Liver (tissue), 9 donors: ENCODE measurements around the gene RIMBP2. TPM values are rescaled to one million over a fixed set of nuclear protein-coding genes. Genes with fewer than 3 reads are reported as not detected.

ENCODE experiments used
- DNase-seq: peaks from one replicate; pipeline ENCODE4 v3.0.0-alpha.2; 2017; ENCODE audit warnings: low spot score
- H3K27ac ChIP-seq, 2 donors: one replicate each; pipeline ENCODE4 v1.7.0; 2013; ENCODE audit warnings: inconsistent platforms in 2 of 2, low read length in 2 of 2, control low read depth in 1 of 2, low read depth in 1 of 2, mild to moderate bottlenecking in 1 of 2
- H3K27me3 ChIP-seq, 4 donors: one replicate each; pipeline versions ENCODE4 v1.6.1 to v1.7.0; 2013; ENCODE audit warnings: low read length in 3 of 4, inconsistent platforms in 1 of 4, mild to moderate bottlenecking in 1 of 4, moderate library complexity in 1 of 4; ENCODE audit not compliant: control insufficient read depth in 4 of 4, insufficient read depth in 4 of 4
- H3K36me3 ChIP-seq, 4 donors: one replicate each; pipeline versions ENCODE4 v1.6.1 to v1.7.0; 2013; ENCODE audit warnings: low read length in 3 of 4, mild to moderate bottlenecking in 3 of 4, low read depth in 1 of 4, moderate library complexity in 1 of 4; ENCODE audit not compliant: control insufficient read depth in 4 of 4, insufficient read depth in 3 of 4
- H3K4me1 ChIP-seq, 4 donors: one replicate each; pipeline versions ENCODE4 v1.6.1 to v1.7.0; 2013; ENCODE audit warnings: low read length in 3 of 4, mild to moderate bottlenecking in 3 of 4, moderate library complexity in 1 of 4; ENCODE audit not compliant: control insufficient read depth in 4 of 4, insufficient read depth in 4 of 4
- H3K4me3 ChIP-seq, 3 donors: one replicate each; pipeline versions ENCODE4 v1.6.1 to v1.7.0; 2013; ENCODE audit warnings: low read length in 3 of 3, control low read depth in 1 of 3, low read depth in 1 of 3, mild to moderate bottlenecking in 1 of 3
- H3K9ac ChIP-seq, 2 donors: one replicate each; pipeline ENCODE4 v1.7.0; 2013; ENCODE audit warnings: low read length in 2 of 2, mild to moderate bottlenecking in 2 of 2, moderate library complexity in 2 of 2, control low read depth in 1 of 2, low read depth in 1 of 2
- H3K9me3 ChIP-seq, 4 donors: one replicate each; pipeline versions ENCODE4 v1.6.1 to v1.7.0; 2013; ENCODE audit warnings: low read length in 3 of 4; ENCODE audit not compliant: control insufficient read depth in 4 of 4
- EGR1 ChIP-seq, 2 donors: IDR thresholded peaks; 2 replicates each; pipeline ENCODE4 v1.6.1; 2016 to 2018; ENCODE audit warnings: antibody characterized with exemption in 2 of 2, low read depth in 2 of 2
- FOXA2 ChIP-seq: IDR thresholded peaks from 2 replicates; pipeline ENCODE4 v1.6.1; 2016; ENCODE audit warnings: antibody characterized with exemption
- GABPA ChIP-seq, 2 donors: IDR thresholded peaks in 1 of 2; conservative IDR thresholded peaks in 1 of 2; 2 replicates each; pipeline ENCODE4 v1.6.1; 2016; ENCODE audit warnings: antibody characterized with exemption in 2 of 2, mild to moderate bottlenecking in 1 of 2, moderate library complexity in 1 of 2
- HNF4A ChIP-seq, 2 donors: conservative IDR thresholded peaks; 2 replicates each; pipeline ENCODE4 v1.6.1; 2016; ENCODE audit warnings: antibody characterized with exemption in 2 of 2, mild to moderate bottlenecking in 2 of 2
- HNF4G ChIP-seq: IDR thresholded peaks from 2 replicates; pipeline ENCODE4 v1.6.1; 2016; ENCODE audit warnings: antibody characterized with exemption
- JUND ChIP-seq, 2 donors: IDR thresholded peaks; 2 replicates each; pipeline ENCODE4 v1.6.1; 2016; ENCODE audit warnings: antibody characterized with exemption in 2 of 2
- RXRA ChIP-seq, 2 donors: IDR thresholded peaks; 2 replicates each; pipeline ENCODE4 v1.6.1; 2017 to 2018; ENCODE audit warnings: antibody characterized with exemption in 2 of 2, mild to moderate bottlenecking in 1 of 2
- SP1 ChIP-seq: IDR thresholded peaks from 2 replicates; pipeline ENCODE4 v1.6.1; 2018; ENCODE audit warnings: antibody characterized with exemption, mild to moderate bottlenecking
- TAF1 ChIP-seq: conservative IDR thresholded peaks from 2 replicates; pipeline ENCODE4 v1.6.1; 2016; ENCODE audit warnings: antibody characterized with exemption, mild to moderate bottlenecking
- YY1 ChIP-seq: IDR thresholded peaks from 2 replicates; pipeline ENCODE4 v1.6.1; 2016; ENCODE audit warnings: antibody characterized with exemption, mild to moderate bottlenecking
- WGBS: extraction: QIAGEN DNeasy Blood & Tissue Kit; methylation state at CpG from one replicate; pipeline ENCODE4 v1.1.7; 2013; 5-methylcytosine and 5-hydroxymethylcytosine counted together
- polyA plus RNA-seq, 2 donors: library from polyadenylated mRNA; stranded (reverse) in 1 of 2; unstranded in 1 of 2; fragments of 200-250 nt in 1 of 2; fragments of >200 nt in 1 of 2; fragmentation: Nextera tagmentation in 1 of 2; extraction: Ambion mirVana in 1 of 2; gene quantifications; one replicate each; pipeline versions ENCODE4 v1.2.1 to v1.2.3, GENCODE V29; 2013 to 2015
- total RNA-seq, 2 donors: library from RNA; depleted of rRNA; stranded (reverse); fragments of >200 nt; gene quantifications; one replicate each; pipeline ENCODE4 v1.2.3, GENCODE V29; 2014
- TF ChIP-seq, protein P1 (sequence below): IDR thresholded peaks from 2 replicates; pipeline ENCODE4 v1.6.1; 2016; ENCODE audit warnings: antibody characterized with exemption, mild to moderate bottlenecking
- TF ChIP-seq, protein P2 (sequence below): IDR thresholded peaks from 2 replicates; pipeline ENCODE4 v1.6.1; 2016; ENCODE audit warnings: antibody characterized with exemption
- TF ChIP-seq, protein P3 (sequence below): IDR thresholded peaks from 2 replicates; pipeline ENCODE4 v1.6.1; 2016; ENCODE audit warnings: antibody characterized with exemption
- TF ChIP-seq, protein P4 (sequence below): fragments of 150-350 bp; IDR thresholded peaks from 2 replicates; pipeline ENCODE4 v1.5.1; 2017; ENCODE audit warnings: improper control_type of control experiment, low read depth, low read length; ENCODE audit not compliant: missing input control
- TF ChIP-seq, protein P5 (sequence below): IDR thresholded peaks from 2 replicates; pipeline ENCODE4 v1.6.1; 2016; ENCODE audit warnings: antibody characterized with exemption
- donor health status: healthy.
- donor health status: healthy.
- donor health status: healthy.
- donor health status: healthy.
- donor health status: healthy.

RIMBP2 gene
- total and polyA plus RNA-seq, 4 donors = 0.01 to 0.17 (median 0.09) TPM; not detected in 1

DNA sequence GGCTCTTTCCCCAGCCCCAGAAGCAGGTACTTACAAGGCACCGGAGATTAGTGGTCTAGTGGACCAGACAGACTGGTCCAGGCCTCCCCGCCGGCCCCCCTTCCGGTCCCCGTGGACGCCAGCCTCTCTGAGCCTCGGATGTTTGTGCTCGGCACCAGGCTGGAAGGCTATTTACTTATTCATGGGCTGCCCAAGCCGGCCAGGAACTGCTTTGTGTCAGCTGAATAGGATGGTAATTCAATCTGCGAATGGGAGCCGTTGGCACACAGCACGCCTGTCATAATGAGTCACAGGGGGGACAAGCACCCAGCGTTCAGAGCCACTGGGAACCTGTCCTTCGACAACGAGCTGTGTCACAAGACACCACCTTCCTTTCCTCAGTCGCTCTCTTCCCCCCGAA is 82.3 kb downstream of the RIMBP2 start (continued):
- TF ChIP-seq, protein P1, sequence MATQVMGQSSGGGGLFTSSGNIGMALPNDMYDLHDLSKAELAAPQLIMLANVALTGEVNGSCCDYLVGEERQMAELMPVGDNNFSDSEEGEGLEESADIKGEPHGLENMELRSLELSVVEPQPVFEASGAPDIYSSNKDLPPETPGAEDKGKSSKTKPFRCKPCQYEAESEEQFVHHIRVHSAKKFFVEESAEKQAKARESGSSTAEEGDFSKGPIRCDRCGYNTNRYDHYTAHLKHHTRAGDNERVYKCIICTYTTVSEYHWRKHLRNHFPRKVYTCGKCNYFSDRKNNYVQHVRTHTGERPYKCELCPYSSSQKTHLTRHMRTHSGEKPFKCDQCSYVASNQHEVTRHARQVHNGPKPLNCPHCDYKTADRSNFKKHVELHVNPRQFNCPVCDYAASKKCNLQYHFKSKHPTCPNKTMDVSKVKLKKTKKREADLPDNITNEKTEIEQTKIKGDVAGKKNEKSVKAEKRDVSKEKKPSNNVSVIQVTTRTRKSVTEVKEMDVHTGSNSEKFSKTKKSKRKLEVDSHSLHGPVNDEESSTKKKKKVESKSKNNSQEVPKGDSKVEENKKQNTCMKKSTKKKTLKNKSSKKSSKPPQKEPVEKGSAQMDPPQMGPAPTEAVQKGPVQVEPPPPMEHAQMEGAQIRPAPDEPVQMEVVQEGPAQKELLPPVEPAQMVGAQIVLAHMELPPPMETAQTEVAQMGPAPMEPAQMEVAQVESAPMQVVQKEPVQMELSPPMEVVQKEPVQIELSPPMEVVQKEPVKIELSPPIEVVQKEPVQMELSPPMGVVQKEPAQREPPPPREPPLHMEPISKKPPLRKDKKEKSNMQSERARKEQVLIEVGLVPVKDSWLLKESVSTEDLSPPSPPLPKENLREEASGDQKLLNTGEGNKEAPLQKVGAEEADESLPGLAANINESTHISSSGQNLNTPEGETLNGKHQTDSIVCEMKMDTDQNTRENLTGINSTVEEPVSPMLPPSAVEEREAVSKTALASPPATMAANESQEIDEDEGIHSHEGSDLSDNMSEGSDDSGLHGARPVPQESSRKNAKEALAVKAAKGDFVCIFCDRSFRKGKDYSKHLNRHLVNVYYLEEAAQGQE = no peak
- no peak for TF ChIP-seq SP1
- no peak for TF ChIP-seq JUND (IDR thresholded peaks at IDR 0.05)
- no peak for TF ChIP-seq YY1

DNA sequence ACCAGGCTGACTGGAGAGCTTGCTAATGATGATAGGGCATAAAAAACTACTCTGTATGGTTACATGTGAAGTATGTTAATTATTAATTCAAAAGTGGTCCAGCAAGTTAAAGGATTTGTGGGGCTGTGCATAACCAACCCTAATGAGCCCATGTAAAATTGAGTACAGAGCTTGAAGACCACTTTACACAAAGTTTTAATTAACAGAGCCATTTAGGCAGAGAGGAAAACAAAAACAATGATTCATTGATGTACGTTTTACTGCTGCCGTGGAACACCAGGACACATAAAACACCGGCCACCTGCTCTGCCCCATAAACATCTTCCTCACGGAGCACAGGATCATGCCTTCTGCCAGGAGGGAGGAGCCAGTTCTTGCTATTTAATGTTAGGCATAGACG is 83.5 kb downstream of the RIMBP2 start:
- Histone ChIP-seq H3K36me3 (no peaks in the 10 kb centered on the region), H3K9ac (no peak overlapping the region), H3K4me1 (no peaks in the 10 kb centered on the region), H3K9me3 (peaks cover 0 to 7% (median 0%) of the 10 kb centered on the region in 4 donors), H3K27me3 (peaks cover 0 to 6% (median 0%) of the 10 kb centered on the region in 4 donors), H3K4me3 (no peak overlapping the region), H3K27ac (no peak overlapping the region)
- 70% methylated on average over 5 of the region's 5 CpGs for WGBS
- TF ChIP-seq GABPA (IDR thresholded peaks at IDR 0.05 in 1 of 2, conservative IDR thresholded peaks at IDR 0.05 in 1 of 2) (no peak), HNF4A (conservative IDR thresholded peaks at IDR 0.05) (no peak), HNF4G (no peak), RXRA (IDR thresholded peaks at IDR 0.05) (no peak)
- TF ChIP-seq, protein P2, sequence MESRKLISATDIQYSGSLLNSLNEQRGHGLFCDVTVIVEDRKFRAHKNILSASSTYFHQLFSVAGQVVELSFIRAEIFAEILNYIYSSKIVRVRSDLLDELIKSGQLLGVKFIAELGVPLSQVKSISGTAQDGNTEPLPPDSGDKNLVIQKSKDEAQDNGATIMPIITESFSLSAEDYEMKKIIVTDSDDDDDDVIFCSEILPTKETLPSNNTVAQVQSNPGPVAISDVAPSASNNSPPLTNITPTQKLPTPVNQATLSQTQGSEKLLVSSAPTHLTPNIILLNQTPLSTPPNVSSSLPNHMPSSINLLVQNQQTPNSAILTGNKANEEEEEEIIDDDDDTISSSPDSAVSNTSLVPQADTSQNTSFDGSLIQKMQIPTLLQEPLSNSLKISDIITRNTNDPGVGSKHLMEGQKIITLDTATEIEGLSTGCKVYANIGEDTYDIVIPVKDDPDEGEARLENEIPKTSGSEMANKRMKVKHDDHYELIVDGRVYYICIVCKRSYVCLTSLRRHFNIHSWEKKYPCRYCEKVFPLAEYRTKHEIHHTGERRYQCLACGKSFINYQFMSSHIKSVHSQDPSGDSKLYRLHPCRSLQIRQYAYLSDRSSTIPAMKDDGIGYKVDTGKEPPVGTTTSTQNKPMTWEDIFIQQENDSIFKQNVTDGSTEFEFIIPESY = no peak
- TF ChIP-seq, protein P3, sequence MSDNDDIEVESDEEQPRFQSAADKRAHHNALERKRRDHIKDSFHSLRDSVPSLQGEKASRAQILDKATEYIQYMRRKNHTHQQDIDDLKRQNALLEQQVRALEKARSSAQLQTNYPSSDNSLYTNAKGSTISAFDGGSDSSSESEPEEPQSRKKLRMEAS = no peak
- TF ChIP-seq, protein P4, sequence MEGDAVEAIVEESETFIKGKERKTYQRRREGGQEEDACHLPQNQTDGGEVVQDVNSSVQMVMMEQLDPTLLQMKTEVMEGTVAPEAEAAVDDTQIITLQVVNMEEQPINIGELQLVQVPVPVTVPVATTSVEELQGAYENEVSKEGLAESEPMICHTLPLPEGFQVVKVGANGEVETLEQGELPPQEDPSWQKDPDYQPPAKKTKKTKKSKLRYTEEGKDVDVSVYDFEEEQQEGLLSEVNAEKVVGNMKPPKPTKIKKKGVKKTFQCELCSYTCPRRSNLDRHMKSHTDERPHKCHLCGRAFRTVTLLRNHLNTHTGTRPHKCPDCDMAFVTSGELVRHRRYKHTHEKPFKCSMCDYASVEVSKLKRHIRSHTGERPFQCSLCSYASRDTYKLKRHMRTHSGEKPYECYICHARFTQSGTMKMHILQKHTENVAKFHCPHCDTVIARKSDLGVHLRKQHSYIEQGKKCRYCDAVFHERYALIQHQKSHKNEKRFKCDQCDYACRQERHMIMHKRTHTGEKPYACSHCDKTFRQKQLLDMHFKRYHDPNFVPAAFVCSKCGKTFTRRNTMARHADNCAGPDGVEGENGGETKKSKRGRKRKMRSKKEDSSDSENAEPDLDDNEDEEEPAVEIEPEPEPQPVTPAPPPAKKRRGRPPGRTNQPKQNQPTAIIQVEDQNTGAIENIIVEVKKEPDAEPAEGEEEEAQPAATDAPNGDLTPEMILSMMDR = no peak
- DNase-seq = no peak

DNA sequence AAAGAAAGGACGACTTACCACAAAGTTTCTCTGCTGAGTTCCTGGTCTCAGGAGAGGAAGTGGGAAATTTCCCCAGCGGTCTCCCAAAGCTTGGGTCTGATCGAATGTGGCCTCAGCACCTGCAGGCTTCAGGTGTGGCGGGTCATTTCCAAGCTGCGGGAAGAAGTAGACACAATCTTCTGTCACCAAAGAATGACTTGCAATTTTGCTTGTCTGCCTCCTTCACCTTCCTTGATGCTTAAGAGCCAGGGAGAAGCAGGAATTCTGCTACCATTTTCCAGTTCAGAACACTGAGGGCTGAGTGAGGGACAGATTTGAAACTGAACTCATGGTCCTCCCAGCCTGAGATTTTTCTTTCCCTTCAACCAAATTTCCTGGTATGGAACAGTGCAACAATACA is 87.8 kb downstream of the RIMBP2 start:
- H3K9me3 ChIP-seq = peaks cover 0 to 11% (median 3%) of the 10 kb centered on the region in 4 donors
- H3K4me3 ChIP-seq = no peak overlapping the region
- H3K9ac ChIP-seq = no peak overlapping the region
- no peaks in the 10 kb centered on the region for H3K4me1 ChIP-seq
- DNase-seq = no peak
- 82% methylated on average over 5 of the region's 5 CpGs for WGBS
- no peak overlapping the region for H3K27ac ChIP-seq
- H3K27me3 ChIP-seq = no peaks in the 10 kb centered on the region
- TF ChIP-seq, protein P2 = no peak
- TF ChIP-seq SP1 (no peak), HNF4G (no peak), TAF1 (no peak), EGR1 (IDR thresholded peaks at IDR 0.05; ENCODE audit: low read depth in 2 of 2) (no peak), GABPA (IDR thresholded peaks at IDR 0.05 in 1 of 2, conservative IDR thresholded peaks at IDR 0.05 in 1 of 2) (no peak), RXRA (IDR thresholded peaks at IDR 0.05) (no peak), FOXA2 (no peak), YY1 (no peak)
- TF ChIP-seq, protein P3 = no peak
- TF ChIP-seq, protein P5, sequence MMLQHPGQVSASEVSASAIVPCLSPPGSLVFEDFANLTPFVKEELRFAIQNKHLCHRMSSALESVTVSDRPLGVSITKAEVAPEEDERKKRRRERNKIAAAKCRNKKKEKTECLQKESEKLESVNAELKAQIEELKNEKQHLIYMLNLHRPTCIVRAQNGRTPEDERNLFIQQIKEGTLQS = no peak
- H3K36me3 ChIP-seq = no peaks in the 10 kb centered on the region
